NT2/D1 (cell line): Measurements from ENCODE around the gene TPSB2.
"Not testable (repeated sequence)": the region's sequence is repeated elsewhere in the genome, so short reads cannot be mapped to it uniquely, and the experiment has no call there.

Experiments
- SUZ12 ChIP-seq: IDR thresholded peaks from 2 replicates; pipeline ENCODE4 v1.6.1; 2011; ENCODE audit not compliant: insufficient read length, insufficient read depth; ENCODE audit errors: extremely low read depth
- YY1 ChIP-seq: IDR thresholded peaks from 2 replicates; pipeline ENCODE4 v1.6.1; 2011; ENCODE audit not compliant: insufficient read length, insufficient read depth
- ZNF274 ChIP-seq: IDR thresholded peaks from 2 replicates; pipeline ENCODE4 v1.6.1; 2011; ENCODE audit warnings: mild to moderate bottlenecking, low read depth, low read length

- not testable (repeated sequence) for TF ChIP-seq ZNF274, YY1, SUZ12
Measured at GRCh38 chr16:1241081-1241480, 11.1 kb upstream of the TPSB2 start.
